Progenitor cell of endocrine pancreas (in vitro differentiated cells): ENCODE data around the gene INPP5D. TPM values are rescaled to one million over a fixed set of nuclear protein-coding genes. Genes with fewer than 3 reads are reported as not detected.

Experiments
- DNase-seq: peaks from one replicate; pipeline ENCODE4 v3.0.0; 2021; ENCODE audit warnings: low spot score; ENCODE audit not compliant: unreplicated experiment
- H3K27ac Mint-ChIP-seq: 2 replicates; pipeline ENCODE4 v1.8.0; 2021; ENCODE audit warnings: mild to moderate bottlenecking, moderate library complexity, mixed read lengths
- H3K27me3 Mint-ChIP-seq: 2 replicates; pipeline ENCODE4 v1.8.0; 2021; ENCODE audit warnings: mixed read lengths
- H3K36me3 Mint-ChIP-seq: 2 replicates; pipeline ENCODE4 v1.8.0; 2022; ENCODE audit warnings: mixed read lengths; ENCODE audit not compliant: insufficient read depth
- H3K4me1 Mint-ChIP-seq: 2 replicates; pipeline ENCODE4 v1.8.0; 2021; ENCODE audit warnings: low read depth, mixed read lengths
- H3K4me3 Mint-ChIP-seq: 2 replicates; pipeline ENCODE4 v1.8.0; 2021; ENCODE audit warnings: low read depth, mild to moderate bottlenecking, moderate library complexity, mixed read lengths
- H3K9me3 Mint-ChIP-seq: 2 replicates; pipeline ENCODE4 v1.8.0; 2021; ENCODE audit warnings: low read depth, mixed read lengths
- CTCF ChIP-seq: fragments of 200-600 bp; sonication (generic); IDR thresholded peaks from one replicate; pipeline ENCODE4 v1.5.0; 2021; ENCODE audit warnings: antibody characterized with exemption, mild to moderate bottlenecking; ENCODE audit not compliant: unreplicated experiment
- total RNA-seq: library from RNA; stranded (reverse); gene quantifications from 2 replicates; pipeline ENCODE4 v1.2.1, GENCODE V29; 2021

Gene INPP5D
- total RNA-seq, 1 donor from 2014 or later, result 5.3 TPM

- H3K9me3 Mint-ChIP-seq, result no peaks in the 10 kb centered on the region
- peak; percentile 63 for DNase-seq
- TF ChIP-seq CTCF, result peak; percentile 97
Observed at GRCh38 chr2:233053928-233054784, 6.0 kb upstream of the INPP5D start.

GRCh38 chr2:233055362-233055761 is 4.8 kb upstream of the INPP5D start:
- Mint-ChIP-seq H3K27me3 (peaks cover 54% of the 10 kb centered on the region), H3K4me1 (no peaks in the 10 kb centered on the region), H3K27ac (no peak overlapping the region), H3K36me3 (no peaks in the 10 kb centered on the region), H3K4me3 (no peak overlapping the region), H3K9me3 (no peaks in the 10 kb centered on the region)
- TF ChIP-seq CTCF, result no peak
- no peak for DNase-seq

More at GRCh38 chr2:233053928-233054784, 6.0 kb upstream of the INPP5D start:
- H3K27me3 Mint-ChIP-seq, result peaks cover 65% of the 10 kb centered on the region
- no peaks in the 10 kb centered on the region for H3K4me1 Mint-ChIP-seq
- no peaks in the 10 kb centered on the region for H3K36me3 Mint-ChIP-seq
- H3K4me3 Mint-ChIP-seq, result no peak overlapping the region
- no peak overlapping the region for H3K27ac Mint-ChIP-seq

GRCh38 chr2:233056961-233057605 is 3.1 kb upstream of the INPP5D start:
- TF ChIP-seq CTCF, result no peak
- H3K36me3 Mint-ChIP-seq, result no peaks in the 10 kb centered on the region
- H3K27ac Mint-ChIP-seq, result no peak overlapping the region
- H3K4me1 Mint-ChIP-seq, result peaks cover 4% of the 10 kb centered on the region
- no peaks in the 10 kb centered on the region for H3K9me3 Mint-ChIP-seq
- H3K27me3 Mint-ChIP-seq, result peaks cover 37% of the 10 kb centered on the region
- DNase-seq, result no peak
- H3K4me3 Mint-ChIP-seq, result no peak overlapping the region

- no peak overlapping the region for H3K27ac Mint-ChIP-seq
- no peaks in the 10 kb centered on the region for H3K36me3 Mint-ChIP-seq
- H3K9me3 Mint-ChIP-seq, result no peaks in the 10 kb centered on the region
- peaks cover 20% of the 10 kb centered on the region for H3K27me3 Mint-ChIP-seq
- peaks cover 7% of the 10 kb centered on the region for H3K4me1 Mint-ChIP-seq
- DNase-seq, result no peak
- no peak for TF ChIP-seq CTCF
- no peak overlapping the region for H3K4me3 Mint-ChIP-seq
Observed at GRCh38 chr2:233058717-233059546, 1.2 kb upstream of the INPP5D start.

- no peak overlapping the region for H3K4me3 Mint-ChIP-seq
- no peak for TF ChIP-seq CTCF
- peaks cover 14% of the 10 kb centered on the region for H3K27me3 Mint-ChIP-seq
- no peaks in the 10 kb centered on the region for H3K36me3 Mint-ChIP-seq
- H3K9me3 Mint-ChIP-seq, result no peaks in the 10 kb centered on the region
- H3K4me1 Mint-ChIP-seq, result peaks cover 7% of the 10 kb centered on the region
- DNase-seq, result no peak
- no peak overlapping the region for H3K27ac Mint-ChIP-seq
Observed at GRCh38 chr2:233059547-233059796, 670 bp upstream of the INPP5D start.
